ENCODE data around the gene DCHS2.

DCHS2 gene

DNA sequence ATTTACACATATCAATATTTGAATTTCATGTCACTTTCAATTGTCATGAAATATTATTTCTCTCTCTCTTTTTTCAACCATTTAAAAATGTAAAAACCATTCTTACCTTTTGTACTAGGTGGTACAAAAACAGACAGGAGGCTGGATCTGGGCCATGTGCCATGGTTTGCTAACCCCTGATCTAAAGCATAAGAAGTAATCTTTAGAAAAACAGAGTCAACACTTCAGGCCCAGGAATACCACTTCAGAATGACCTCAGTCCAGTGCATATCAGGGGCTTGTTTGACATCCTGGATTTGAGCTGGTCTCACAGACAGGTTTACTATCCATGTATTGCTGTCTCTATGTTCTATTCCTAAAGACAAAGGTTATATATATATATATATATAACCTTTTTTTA, 102.5 kb downstream of the DCHS2 start:
- no peak overlapping the region for H3K4me3 Mint-ChIP-seq
- no peaks in the 10 kb centered on the region for H3K27me3 Mint-ChIP-seq
- no peak for ATAC-seq (replicated peaks; ENCODE audit: extremely low read depth, poor library complexity, severe bottlenecking)
- H3K36me3 Mint-ChIP-seq (ENCODE audit: insufficient read depth) = no peaks in the 10 kb centered on the region
- H3K9me3 Mint-ChIP-seq = peaks cover 8% of the 10 kb centered on the region
- no peak overlapping the region for H3K27ac Mint-ChIP-seq (ENCODE audit: low read depth)
- no peak for DNase-seq (ENCODE audit: low spot score in 2 of 2)
- H3K4me1 Mint-ChIP-seq = no peaks in the 10 kb centered on the region

DNA sequence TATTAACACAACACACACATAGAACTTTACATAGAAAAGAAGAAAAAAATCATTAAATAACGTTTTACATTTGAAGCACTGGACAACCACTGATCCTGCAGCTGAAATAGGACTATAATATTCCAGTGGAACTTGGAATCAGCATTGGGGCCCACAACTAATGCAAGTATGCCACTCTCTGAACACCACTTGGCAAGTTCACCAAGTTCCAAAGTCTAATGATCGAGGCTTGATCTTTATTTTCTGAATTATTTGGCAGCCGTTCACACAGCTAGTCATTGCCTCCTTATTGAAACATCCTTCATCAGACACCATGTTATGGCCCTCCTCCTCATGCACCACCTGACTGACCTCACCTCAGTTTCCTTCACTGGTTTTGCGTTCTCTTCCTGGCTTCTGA, 107.6 kb downstream of the DCHS2 start:
- Mint-ChIP-seq H3K36me3 (ENCODE audit: insufficient read depth) (no peaks in the 10 kb centered on the region), H3K4me3 (no peak overlapping the region), H3K4me1 (no peaks in the 10 kb centered on the region), H3K27me3 (no peaks in the 10 kb centered on the region), H3K9me3 (peaks cover 10% of the 10 kb centered on the region), H3K27ac (ENCODE audit: low read depth) (no peak overlapping the region)
- DNase-seq (ENCODE audit: low spot score in 2 of 2) (no peak), ATAC-seq (replicated peaks; ENCODE audit: extremely low read depth, poor library complexity, severe bottlenecking) (no peak)

DNA sequence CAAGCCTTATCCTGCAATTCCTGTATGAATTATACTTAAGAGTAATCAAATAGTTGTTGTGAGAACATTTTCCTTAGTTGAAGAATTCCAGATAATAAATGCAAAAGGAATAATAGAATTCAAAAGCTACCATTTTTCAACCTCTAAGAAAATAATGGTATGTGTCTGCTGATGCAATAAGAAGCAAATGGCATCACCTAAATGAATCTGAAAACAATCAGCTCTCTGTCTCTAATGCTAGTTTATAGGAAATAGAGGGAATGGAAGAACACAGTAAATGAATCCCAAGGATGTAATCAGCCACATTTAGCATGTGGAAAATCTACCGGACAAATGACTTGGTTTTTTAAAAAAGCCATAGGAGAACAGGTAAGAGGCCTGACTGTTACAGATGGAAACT, 115.1 kb downstream of the DCHS2 start:
- H3K36me3 Mint-ChIP-seq (ENCODE audit: insufficient read depth) = no peaks in the 10 kb centered on the region

DNA sequence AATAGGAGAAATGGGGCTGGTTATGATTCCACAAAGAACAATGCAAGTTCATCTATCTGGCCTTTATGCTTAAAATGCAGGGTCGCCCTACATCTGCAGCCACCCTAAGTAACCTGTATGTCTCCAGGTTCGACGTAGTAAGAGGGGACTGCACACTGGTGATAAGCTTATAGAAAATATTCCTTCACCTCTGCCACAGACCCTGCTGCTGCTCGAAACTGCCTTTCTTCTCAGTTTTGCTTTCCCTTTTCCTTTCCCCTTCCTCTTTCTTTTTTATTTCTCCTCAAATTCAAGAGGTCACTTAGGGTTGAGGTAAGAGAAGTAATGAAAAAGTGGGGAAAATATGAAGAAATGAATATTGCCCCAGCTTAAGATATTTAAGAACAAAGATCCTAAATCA, 123.5 kb downstream of the DCHS2 start:
- H3K36me3 Mint-ChIP-seq (ENCODE audit: insufficient read depth) = no peaks in the 10 kb centered on the region
- no peaks in the 10 kb centered on the region for H3K4me1 Mint-ChIP-seq
- H3K27me3 Mint-ChIP-seq = peaks cover 31% of the 10 kb centered on the region
- no peak for DNase-seq (ENCODE audit: low spot score in 2 of 2)
- no peak for ATAC-seq (replicated peaks; ENCODE audit: extremely low read depth, poor library complexity, severe bottlenecking)
- no peaks in the 10 kb centered on the region for H3K9me3 Mint-ChIP-seq
- H3K27ac Mint-ChIP-seq (ENCODE audit: low read depth) = no peak overlapping the region
- H3K4me3 Mint-ChIP-seq = no peak overlapping the region

More for the DNA sequence above, 115.1 kb downstream of the DCHS2 start:
- H3K4me3 Mint-ChIP-seq = no peak overlapping the region
- H3K27ac Mint-ChIP-seq (ENCODE audit: low read depth) = no peak overlapping the region
- peaks cover 12% of the 10 kb centered on the region for H3K27me3 Mint-ChIP-seq
- H3K4me1 Mint-ChIP-seq = no peaks in the 10 kb centered on the region
- DNase-seq (ENCODE audit: low spot score in 2 of 2) (no peak), ATAC-seq (replicated peaks; ENCODE audit: extremely low read depth, poor library complexity, severe bottlenecking) (no peak)
- H3K9me3 Mint-ChIP-seq = peaks cover 5% of the 10 kb centered on the region

DNA sequence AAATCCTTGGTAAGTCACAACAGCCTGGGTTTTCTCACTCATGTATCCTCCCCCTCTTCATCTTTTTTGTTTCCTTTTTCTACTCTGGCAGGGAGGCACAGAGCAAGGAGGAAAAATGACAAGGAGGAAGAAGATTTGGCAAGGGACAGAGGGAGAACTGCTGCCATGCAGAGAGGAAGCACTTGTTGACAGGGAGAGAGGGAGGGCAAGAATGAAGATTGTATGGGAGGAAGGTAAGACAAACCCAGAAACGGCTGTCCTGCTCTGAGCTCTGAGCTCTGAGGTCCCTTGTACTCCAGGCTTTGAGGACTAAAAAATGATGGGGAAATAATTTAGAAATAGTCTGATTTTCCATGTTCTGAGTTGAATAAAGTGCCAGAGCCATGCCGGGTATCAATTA, 123.9 kb downstream of the DCHS2 start:
- Mint-ChIP-seq H3K36me3 (ENCODE audit: insufficient read depth) (no peaks in the 10 kb centered on the region), H3K4me3 (no peak overlapping the region), H3K9me3 (no peaks in the 10 kb centered on the region), H3K27me3 (peaks cover 31% of the 10 kb centered on the region), H3K4me1 (no peaks in the 10 kb centered on the region), H3K27ac (ENCODE audit: low read depth) (no peak overlapping the region)
- no peak for DNase-seq (ENCODE audit: low spot score in 2 of 2)
- ATAC-seq (replicated peaks; ENCODE audit: extremely low read depth, poor library complexity, severe bottlenecking) = no peak

DNA sequence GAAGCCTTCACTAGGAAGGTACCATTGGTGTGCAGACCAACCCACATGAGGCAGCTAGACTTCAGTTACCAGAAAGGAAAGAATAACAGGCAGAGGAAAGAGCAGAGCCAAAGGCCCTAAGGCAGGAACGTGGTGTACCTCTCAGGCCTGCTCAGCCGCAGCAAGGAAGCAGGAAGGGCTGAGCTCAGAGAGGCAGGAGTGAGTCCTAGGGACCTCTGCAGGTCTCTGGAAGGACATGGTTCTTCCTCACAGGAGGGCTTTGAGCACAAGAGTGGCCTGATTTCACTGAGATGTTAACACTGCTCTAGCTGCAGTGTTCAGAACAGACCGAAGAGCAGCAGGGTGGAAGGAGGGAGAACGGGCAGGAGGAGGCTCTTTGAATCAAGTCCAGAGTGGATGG, 124.6 kb downstream of the DCHS2 start:
- no peak overlapping the region for H3K4me3 Mint-ChIP-seq
- H3K36me3 Mint-ChIP-seq (ENCODE audit: insufficient read depth) = no peaks in the 10 kb centered on the region
- no peak overlapping the region for H3K27ac Mint-ChIP-seq (ENCODE audit: low read depth)
- ATAC-seq (replicated peaks; ENCODE audit: extremely low read depth, poor library complexity, severe bottlenecking) (no peak), DNase-seq (ENCODE audit: low spot score in 2 of 2) (no peak)
- peaks cover 2% of the 10 kb centered on the region for H3K4me1 Mint-ChIP-seq
- no peaks in the 10 kb centered on the region for H3K9me3 Mint-ChIP-seq
- peaks cover 29% of the 10 kb centered on the region for H3K27me3 Mint-ChIP-seq

DNA sequence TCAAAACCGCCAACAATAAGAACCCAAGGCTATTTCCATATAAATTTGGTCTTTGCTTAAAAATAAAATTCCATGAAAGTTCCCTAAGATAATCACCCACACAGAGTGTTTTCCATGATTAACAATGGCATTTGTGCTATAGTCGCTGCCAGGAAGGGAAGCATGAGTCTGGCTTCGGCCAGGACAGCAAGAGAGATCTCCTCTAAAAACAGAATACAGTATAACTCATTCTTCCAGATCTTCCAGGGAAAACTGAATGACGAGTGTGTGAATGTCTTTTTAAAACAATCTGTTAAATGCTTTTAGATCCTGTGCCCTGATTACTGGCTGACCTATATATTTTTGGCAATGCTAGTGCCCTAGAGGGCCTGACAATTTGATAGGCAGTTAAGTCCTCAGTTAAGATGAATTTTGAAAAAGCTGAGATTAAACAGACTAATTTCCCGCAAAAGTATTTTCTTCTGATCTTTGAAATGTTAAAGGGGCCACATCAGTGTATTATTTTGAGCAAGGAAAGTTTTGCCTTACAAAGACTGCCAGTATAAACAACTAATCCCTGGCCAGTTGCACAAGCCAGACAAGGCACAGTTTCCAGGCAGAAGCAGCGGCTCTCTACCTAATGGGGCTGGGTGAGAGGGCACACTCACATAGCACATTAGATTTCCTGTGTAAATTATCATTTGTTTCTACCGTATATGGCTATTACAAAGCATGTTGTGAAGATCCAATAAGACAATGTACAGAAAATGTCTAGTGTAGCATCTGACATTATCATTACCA, 127.3 kb downstream of the DCHS2 start:
- Mint-ChIP-seq H3K4me1 (peaks cover 11% of the 10 kb centered on the region), H3K27me3 (peaks cover 9% of the 10 kb centered on the region), H3K36me3 (ENCODE audit: insufficient read depth) (no peaks in the 10 kb centered on the region), H3K9me3 (no peaks in the 10 kb centered on the region), H3K4me3 (no peak overlapping the region), H3K27ac (ENCODE audit: low read depth) (no peak overlapping the region)
- DNase-seq (ENCODE audit: low spot score in 2 of 2) (no peak), ATAC-seq (replicated peaks; ENCODE audit: extremely low read depth, poor library complexity, severe bottlenecking) (no peak)

DNA sequence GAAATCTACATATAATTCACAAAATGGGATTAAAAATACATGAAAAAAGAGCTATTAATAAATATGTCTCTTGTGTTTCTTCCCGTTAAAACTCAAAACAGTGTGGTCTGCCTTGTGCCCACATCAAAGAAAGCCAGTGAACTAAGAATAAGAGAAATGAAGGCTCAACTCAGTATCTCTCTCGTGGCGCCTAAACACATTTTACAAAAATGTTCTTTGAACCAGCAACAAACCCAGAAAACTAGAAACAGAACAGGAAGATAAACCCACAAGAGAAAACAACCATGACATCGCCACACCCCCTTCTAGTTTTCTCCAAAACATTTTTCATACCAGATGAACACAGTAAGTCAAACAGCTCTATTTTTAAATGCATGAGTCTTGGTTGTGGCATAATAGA, 130.1 kb downstream of the DCHS2 start:
- Mint-ChIP-seq H3K4me1 (peaks cover 11% of the 10 kb centered on the region), H3K27ac (ENCODE audit: low read depth) (no peak overlapping the region), H3K36me3 (ENCODE audit: insufficient read depth) (no peaks in the 10 kb centered on the region), H3K27me3 (peaks cover 24% of the 10 kb centered on the region), H3K4me3 (no peak overlapping the region), H3K9me3 (no peaks in the 10 kb centered on the region)
- ATAC-seq (replicated peaks; ENCODE audit: extremely low read depth, poor library complexity, severe bottlenecking) (no peak), DNase-seq (ENCODE audit: low spot score in 2 of 2) (no peak)

DNA sequence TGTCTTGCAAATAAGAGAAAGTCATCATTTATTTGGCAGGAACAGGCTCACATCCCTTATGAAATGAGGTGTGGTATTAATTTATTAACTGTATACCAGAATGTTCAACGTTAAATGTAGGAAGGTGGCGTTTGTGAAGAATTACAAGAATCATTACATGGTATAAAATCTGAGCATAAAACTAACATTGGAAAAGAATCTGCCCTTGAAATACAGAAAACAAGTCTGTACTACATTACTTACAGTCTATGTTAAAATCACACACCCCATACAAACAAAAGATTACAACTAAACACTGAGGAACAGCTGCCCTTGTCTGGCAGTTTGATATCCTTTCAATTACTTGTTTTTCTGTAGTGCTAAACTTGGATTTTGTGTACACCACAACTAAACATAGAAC, 131.1 kb downstream of the DCHS2 start:
- no peak overlapping the region for H3K27ac Mint-ChIP-seq (ENCODE audit: low read depth)
- peaks cover 24% of the 10 kb centered on the region for H3K27me3 Mint-ChIP-seq
- H3K4me1 Mint-ChIP-seq = peaks cover 11% of the 10 kb centered on the region
- DNase-seq (ENCODE audit: low spot score in 2 of 2) (no peak), ATAC-seq (replicated peaks; ENCODE audit: extremely low read depth, poor library complexity, severe bottlenecking) (no peak)
- no peaks in the 10 kb centered on the region for H3K9me3 Mint-ChIP-seq
- no peak overlapping the region for H3K4me3 Mint-ChIP-seq
- no peaks in the 10 kb centered on the region for H3K36me3 Mint-ChIP-seq (ENCODE audit: insufficient read depth)

DNA sequence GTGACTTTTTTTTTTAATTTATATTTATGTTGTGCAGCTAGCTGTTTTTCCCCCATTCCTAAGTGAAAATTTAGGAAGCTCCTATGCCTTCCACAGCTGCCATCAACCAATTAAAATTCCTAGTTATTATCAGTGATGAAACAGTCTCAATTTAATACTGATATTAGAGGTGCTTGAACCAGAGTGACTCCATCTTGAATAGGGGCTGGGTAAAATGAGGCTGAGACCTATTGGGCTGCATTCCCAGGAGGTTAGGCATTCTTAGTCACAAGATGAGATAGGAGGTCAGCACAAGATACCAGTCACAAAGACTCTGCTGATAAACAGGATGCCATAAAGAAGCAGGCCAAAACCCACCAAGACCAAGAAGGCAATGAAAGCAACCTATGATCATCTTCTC, 136.7 kb downstream of the DCHS2 start:
- peaks cover 15% of the 10 kb centered on the region for H3K27me3 Mint-ChIP-seq
- no peaks in the 10 kb centered on the region for H3K4me1 Mint-ChIP-seq
- no peak overlapping the region for H3K27ac Mint-ChIP-seq (ENCODE audit: low read depth)
- H3K36me3 Mint-ChIP-seq (ENCODE audit: insufficient read depth) = no peaks in the 10 kb centered on the region
- no peak for DNase-seq (ENCODE audit: low spot score in 2 of 2)
- H3K9me3 Mint-ChIP-seq = no peaks in the 10 kb centered on the region
- H3K4me3 Mint-ChIP-seq = no peak overlapping the region
- ATAC-seq (replicated peaks; ENCODE audit: extremely low read depth, poor library complexity, severe bottlenecking) = no peak

DNA sequence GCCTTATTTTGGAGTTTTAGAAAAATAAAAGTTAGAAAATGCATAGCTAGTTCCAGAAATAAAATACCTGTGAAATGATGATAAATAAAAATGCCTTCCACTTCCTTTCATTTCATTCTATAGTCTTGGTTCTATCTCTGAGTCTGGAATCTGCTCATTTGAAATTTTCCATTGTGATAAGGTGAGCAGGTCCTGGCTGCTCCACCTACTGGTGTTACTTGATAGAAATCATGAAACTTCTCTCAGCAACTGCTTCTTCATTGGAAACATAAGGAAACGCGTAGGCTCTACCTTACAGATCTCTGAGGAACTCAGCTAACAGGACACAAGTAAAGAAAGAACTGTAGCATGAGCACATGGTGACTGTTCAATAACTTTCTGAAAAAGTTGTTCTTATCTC, 141.8 kb downstream of the DCHS2 start:
- DNase-seq (ENCODE audit: low spot score in 2 of 2) = no peak
- H3K27ac Mint-ChIP-seq (ENCODE audit: low read depth) = no peak overlapping the region
- no peak for ATAC-seq (replicated peaks; ENCODE audit: extremely low read depth, poor library complexity, severe bottlenecking)
- H3K27me3 Mint-ChIP-seq = peaks cover 10% of the 10 kb centered on the region
- H3K4me3 Mint-ChIP-seq = no peak overlapping the region
- no peaks in the 10 kb centered on the region for H3K4me1 Mint-ChIP-seq
- no peaks in the 10 kb centered on the region for H3K9me3 Mint-ChIP-seq
- H3K36me3 Mint-ChIP-seq (ENCODE audit: insufficient read depth) = no peaks in the 10 kb centered on the region

DNA sequence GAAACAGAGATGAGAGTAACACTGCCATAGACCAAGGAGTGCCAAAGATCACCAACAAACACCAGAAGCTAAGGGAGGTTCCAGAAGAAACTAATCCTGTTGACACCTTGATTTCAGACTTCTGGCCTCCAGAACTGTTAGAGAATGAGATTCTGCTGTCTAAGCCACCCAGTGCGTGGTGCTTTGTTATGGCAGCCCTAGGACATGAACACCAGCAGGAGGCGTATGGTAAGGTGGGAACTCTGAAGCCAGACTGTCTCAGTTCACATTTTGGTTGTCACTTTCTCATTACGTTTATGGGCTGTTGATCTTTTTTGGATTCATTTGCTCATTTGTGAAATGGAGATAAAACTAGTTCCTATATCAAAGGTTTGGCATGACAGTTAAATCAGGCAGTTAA, 142.9 kb downstream of the DCHS2 start:
- Mint-ChIP-seq H3K4me3 (no peak overlapping the region), H3K9me3 (no peaks in the 10 kb centered on the region), H3K27ac (ENCODE audit: low read depth) (no peak overlapping the region), H3K4me1 (no peaks in the 10 kb centered on the region), H3K27me3 (peaks cover 10% of the 10 kb centered on the region), H3K36me3 (ENCODE audit: insufficient read depth) (no peaks in the 10 kb centered on the region)
- no peak for ATAC-seq (replicated peaks; ENCODE audit: extremely low read depth, poor library complexity, severe bottlenecking)
- DNase-seq (ENCODE audit: low spot score in 2 of 2) = no peak

DNA sequence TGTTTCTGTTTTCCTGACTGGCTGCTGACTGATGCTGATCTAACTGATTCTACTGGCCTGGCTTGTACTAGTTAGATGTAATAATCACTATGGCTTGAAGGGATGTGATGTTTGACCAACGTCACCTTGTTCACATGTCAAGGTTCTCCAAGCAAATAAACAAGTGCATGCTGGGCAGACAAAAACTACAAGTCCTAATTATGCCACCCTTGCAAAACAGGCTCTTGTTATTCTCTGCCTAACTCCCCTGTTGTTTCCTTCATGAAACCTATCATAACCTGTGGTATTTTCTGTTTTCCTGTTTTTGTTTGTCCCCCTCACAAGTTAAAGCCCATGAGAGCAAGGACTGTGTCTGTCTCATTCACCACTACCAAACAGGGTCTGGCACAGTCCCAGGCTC, 146.2 kb downstream of the DCHS2 start:
- Mint-ChIP-seq H3K27ac (ENCODE audit: low read depth) (no peak overlapping the region), H3K4me1 (no peaks in the 10 kb centered on the region), H3K27me3 (peaks cover 10% of the 10 kb centered on the region), H3K4me3 (no peak overlapping the region), H3K36me3 (ENCODE audit: insufficient read depth) (no peaks in the 10 kb centered on the region), H3K9me3 (no peaks in the 10 kb centered on the region)
- no peak for ATAC-seq (replicated peaks; ENCODE audit: extremely low read depth, poor library complexity, severe bottlenecking)
- DNase-seq (ENCODE audit: low spot score in 2 of 2) = no peak
